ENCODE results near the gene PRSS50. TPM values are rescaled to one million over a fixed set of nuclear protein-coding genes. Genes with fewer than 3 reads are reported as not detected.

Gene PRSS50
- total RNA-seq, 1 experiment from 2014 or later: not detected

DNA sequence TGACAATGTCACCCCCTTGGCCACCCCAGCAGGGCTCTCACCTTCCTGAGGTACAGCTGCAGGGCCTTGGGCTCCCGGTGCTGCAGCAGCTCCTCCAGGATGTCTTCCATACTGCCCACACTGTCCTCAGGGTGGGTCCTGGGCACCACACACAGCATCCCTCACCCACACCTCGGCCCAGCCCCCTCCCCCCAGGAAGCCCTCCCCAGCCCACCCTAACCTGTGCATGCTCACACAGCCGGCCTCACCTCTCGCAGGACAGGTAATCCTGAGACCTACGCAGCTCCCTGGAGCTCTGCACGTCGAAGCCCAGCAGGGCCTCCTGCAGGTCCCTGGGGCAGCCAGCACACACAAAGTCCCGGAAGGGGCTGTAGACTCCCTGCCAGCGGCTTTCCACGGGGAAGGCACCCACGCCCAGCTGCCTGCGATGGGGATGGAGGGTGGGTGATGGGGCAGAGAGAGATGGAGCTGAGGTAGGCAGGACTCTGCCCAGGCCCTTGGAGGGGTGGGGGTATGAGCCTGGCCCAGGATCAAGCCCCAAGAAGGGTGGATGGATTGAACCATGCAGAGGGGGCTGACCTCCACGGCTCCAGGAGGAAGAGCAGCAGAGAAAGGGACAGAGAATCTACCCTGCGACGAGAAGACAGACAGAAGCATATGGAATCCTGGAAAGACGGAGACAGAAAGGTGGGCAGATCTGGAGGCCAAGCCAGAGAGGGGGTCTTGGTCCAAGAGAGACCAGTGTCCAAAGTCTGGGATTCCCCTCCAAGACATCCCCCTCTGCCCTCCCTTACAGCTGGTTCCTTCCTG lies 40.9 kb downstream of the PRSS50 start:
- peaks cover 20% of the 10 kb centered on the region for H3K36me3 Mint-ChIP-seq (ENCODE audit: insufficient read depth, unreplicated experiment)
- no peaks in the 10 kb centered on the region for H3K9me3 Mint-ChIP-seq (ENCODE audit: low read depth, unreplicated experiment)
- DNase-seq: no peak
- BruUV-seq (replicated peaks): no TSS peak
- no peaks in the 10 kb centered on the region for H3K27me3 Mint-ChIP-seq (ENCODE audit: unreplicated experiment)
- no peaks in the 10 kb centered on the region for H3K4me1 Mint-ChIP-seq (ENCODE audit: low read depth, unreplicated experiment)
- CTCF ChIA-PET: no interaction called here
- intact Hi-C loops (cut with micrococcal nuclease; ENCODE audit: unreplicated experiment): no loop called here
- H3K4me3 Mint-ChIP-seq (ENCODE audit: low read depth, unreplicated experiment): no peak overlapping the region
- no peak for TF ChIP-seq CTCF (IDR thresholded peaks at IDR 0.05; ENCODE audit: unreplicated experiment)
- H3K27ac Mint-ChIP-seq (ENCODE audit: unreplicated experiment): no peak overlapping the region

DNA sequence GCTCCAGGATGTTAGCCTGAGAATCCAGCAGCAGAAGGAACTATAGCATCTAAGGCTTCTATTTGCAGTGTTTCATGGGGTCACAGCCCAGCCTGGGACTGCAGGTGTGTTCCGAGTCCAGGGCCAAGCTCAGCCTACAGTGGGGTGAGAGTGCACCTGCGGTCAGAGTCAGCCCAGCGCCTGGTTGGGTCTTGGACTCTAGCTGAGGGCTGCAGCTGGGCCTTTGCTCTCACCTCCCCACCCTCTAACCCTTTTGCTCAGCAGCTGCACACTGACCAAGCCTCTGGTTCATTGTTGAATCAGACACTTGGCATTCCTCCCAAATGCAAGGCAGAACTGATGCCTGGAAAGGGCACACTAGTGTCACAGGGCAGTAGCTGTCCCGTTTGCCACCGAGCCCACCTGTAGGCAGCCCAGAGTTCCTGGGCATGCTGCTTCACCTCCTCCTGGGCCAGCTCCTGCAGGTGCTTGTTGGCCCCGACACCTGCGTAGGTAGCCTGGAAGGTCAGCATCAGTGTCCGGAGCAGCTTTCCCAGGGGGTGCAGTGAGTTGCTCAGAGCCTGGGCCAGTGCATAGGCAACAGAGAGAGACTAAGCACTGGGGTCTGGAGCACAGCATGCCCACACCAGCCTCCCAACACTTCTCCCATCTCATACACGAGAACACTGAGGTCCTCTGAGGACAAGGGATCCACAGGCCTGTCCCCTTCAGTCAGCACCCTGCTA lies 41.7 kb downstream of the PRSS50 start:
- Mint-ChIP-seq H3K27me3 (ENCODE audit: unreplicated experiment) (no peaks in the 10 kb centered on the region), H3K4me1 (ENCODE audit: low read depth, unreplicated experiment) (no peaks in the 10 kb centered on the region), H3K4me3 (ENCODE audit: low read depth, unreplicated experiment) (no peak overlapping the region), H3K27ac (ENCODE audit: unreplicated experiment) (no peak overlapping the region), H3K36me3 (ENCODE audit: insufficient read depth, unreplicated experiment) (peaks cover 15% of the 10 kb centered on the region), H3K9me3 (ENCODE audit: low read depth, unreplicated experiment) (no peaks in the 10 kb centered on the region)
- TF ChIP-seq CTCF (IDR thresholded peaks at IDR 0.05; ENCODE audit: unreplicated experiment): no peak
- BruUV-seq (replicated peaks): no TSS peak
- CTCF ChIA-PET: no interaction called here
- no peak for DNase-seq
- intact Hi-C loops (cut with micrococcal nuclease; ENCODE audit: unreplicated experiment): no loop called here

DNA sequence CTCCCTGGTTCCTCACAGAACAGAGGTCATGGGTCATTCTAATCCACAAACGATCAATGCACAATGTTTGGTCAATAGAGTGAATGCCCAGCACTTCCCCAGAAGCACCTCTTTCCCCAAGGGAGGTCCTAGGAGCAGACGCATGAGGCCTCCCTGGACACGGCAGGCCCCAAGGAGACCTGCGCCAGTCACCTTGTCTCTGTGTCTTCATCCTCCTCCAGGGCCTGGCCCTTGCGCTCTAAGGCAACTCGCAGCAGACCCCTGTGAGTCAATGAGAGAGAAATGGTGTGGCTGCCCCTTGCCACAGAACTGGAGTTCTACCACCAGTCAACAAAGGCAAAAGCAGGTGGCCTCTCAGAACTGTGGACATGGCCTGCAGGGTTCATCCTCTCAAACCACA lies 42.2 kb downstream of the PRSS50 start:
- Mint-ChIP-seq H3K4me3 (ENCODE audit: low read depth, unreplicated experiment) (no peak overlapping the region), H3K27ac (ENCODE audit: unreplicated experiment) (no peak overlapping the region), H3K27me3 (ENCODE audit: unreplicated experiment) (no peaks in the 10 kb centered on the region), H3K36me3 (ENCODE audit: insufficient read depth, unreplicated experiment) (peaks cover 10% of the 10 kb centered on the region), H3K4me1 (ENCODE audit: low read depth, unreplicated experiment) (no peaks in the 10 kb centered on the region), H3K9me3 (ENCODE audit: low read depth, unreplicated experiment) (no peaks in the 10 kb centered on the region)
- intact Hi-C loops (cut with micrococcal nuclease; ENCODE audit: unreplicated experiment): no loop called here
- TF ChIP-seq CTCF (IDR thresholded peaks at IDR 0.05; ENCODE audit: unreplicated experiment): no peak
- no TSS peak for BruUV-seq (replicated peaks)
- CTCF ChIA-PET: no interaction called here
- DNase-seq: no peak

DNA sequence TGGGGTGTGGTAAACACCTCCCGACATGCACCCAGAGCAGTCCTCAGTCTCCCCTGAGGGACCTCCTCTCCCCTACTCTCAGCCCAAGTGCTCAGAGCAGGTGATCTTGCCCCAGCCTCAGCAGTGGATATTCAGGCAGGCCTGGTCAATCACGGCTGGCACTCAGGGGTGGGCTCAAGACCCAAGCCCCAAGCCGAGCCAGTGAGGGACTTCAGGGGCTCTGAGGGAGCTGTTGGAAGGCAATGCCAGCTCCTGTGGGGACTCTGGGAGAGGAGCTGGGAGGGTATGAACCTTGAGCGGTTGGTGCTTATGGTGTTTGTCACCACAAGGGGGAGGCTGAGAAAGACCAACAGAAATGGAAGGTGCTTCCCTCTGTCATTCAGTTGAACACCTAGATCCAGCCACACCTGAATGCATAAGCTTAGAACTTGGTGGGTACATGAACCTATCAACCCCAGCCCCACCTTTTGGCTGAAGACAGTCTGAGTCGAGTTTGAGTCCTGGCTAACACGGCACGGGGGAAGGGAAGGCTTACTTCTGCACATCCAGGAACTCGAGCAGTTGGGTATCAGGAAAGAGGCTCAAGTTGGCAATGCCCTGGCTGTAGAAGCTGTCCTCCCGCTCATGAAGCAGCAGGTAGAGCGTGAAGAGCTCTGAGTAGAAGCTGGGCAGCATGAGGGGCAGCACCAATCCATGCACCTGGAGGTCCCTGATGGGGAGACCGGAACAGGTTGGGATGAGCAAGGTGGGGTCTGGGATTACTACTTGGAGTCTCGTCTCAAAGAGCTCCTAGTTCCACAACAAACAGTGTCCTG lies 43.4 kb downstream of the PRSS50 start:
- H3K36me3 Mint-ChIP-seq (ENCODE audit: insufficient read depth, unreplicated experiment): peaks cover 1% of the 10 kb centered on the region

More for the DNA sequence above, 43.4 kb downstream of the PRSS50 start:
- no peak for TF ChIP-seq CTCF (IDR thresholded peaks at IDR 0.05; ENCODE audit: unreplicated experiment)
- no peak for DNase-seq
- H3K27me3 Mint-ChIP-seq (ENCODE audit: unreplicated experiment): no peaks in the 10 kb centered on the region
- H3K9me3 Mint-ChIP-seq (ENCODE audit: low read depth, unreplicated experiment): no peaks in the 10 kb centered on the region
- intact Hi-C loops (cut with micrococcal nuclease; ENCODE audit: unreplicated experiment): no loop called here
- CTCF ChIA-PET: interaction anchor here (0.6 kb wide), 1 partner anchor 50 kb away, joined by 4 read pairs; no protein-coding TSS in a partner anchor
- H3K27ac Mint-ChIP-seq (ENCODE audit: unreplicated experiment): no peak overlapping the region
- BruUV-seq (replicated peaks): no TSS peak
- H3K4me3 Mint-ChIP-seq (ENCODE audit: low read depth, unreplicated experiment): no peak overlapping the region
- no peaks in the 10 kb centered on the region for H3K4me1 Mint-ChIP-seq (ENCODE audit: low read depth, unreplicated experiment)

Data from Calu3 (cell line).